CD4-positive, alpha-beta T cell treated with Interleukin-4 for 1 hour (primary cell): ENCODE measurements around the gene RHOT2.

Experiments used
- DNase-seq, 2 donors: peaks; one replicate each; pipeline ENCODE4 v3.0.0-alpha.2; 2020 to 2022

Gene RHOT2

DNA sequence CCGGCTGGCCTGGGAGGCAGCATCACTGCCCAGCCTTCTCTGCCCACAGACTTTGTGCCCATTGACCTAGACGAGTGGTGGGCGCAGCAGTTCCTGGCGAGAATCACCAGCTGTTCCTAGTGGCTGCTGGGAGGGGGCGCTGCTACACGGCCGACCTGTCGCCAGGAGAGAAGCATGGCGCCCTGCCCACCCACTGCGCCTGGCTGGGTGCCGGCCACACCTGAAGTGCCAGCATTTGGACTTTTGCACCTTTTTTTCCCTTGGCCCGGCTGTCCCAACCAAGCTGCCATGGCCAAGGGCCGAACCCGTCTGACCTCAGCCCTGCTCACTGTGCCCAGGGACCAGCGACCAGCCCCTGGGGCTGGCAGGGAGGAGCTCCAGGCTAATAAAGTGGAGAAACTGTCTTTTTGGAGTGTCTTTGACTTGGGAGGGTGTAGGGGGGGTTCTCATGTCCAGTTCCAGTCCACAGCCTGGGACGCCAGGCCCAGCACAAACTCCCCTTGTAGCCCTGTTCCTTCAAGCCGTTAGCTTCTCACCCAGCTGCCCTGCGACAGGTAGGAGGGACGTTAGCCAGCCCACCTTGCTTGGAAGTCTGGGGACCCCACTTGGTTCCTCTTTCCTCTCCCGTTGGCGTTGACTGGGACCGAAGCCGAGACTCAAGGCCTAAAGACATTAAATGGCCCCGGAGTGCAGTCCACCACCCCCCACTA, 19.7 kb upstream of the RHOT2 start:
- DNase-seq = peak; percentile 26 to 46

DNA sequence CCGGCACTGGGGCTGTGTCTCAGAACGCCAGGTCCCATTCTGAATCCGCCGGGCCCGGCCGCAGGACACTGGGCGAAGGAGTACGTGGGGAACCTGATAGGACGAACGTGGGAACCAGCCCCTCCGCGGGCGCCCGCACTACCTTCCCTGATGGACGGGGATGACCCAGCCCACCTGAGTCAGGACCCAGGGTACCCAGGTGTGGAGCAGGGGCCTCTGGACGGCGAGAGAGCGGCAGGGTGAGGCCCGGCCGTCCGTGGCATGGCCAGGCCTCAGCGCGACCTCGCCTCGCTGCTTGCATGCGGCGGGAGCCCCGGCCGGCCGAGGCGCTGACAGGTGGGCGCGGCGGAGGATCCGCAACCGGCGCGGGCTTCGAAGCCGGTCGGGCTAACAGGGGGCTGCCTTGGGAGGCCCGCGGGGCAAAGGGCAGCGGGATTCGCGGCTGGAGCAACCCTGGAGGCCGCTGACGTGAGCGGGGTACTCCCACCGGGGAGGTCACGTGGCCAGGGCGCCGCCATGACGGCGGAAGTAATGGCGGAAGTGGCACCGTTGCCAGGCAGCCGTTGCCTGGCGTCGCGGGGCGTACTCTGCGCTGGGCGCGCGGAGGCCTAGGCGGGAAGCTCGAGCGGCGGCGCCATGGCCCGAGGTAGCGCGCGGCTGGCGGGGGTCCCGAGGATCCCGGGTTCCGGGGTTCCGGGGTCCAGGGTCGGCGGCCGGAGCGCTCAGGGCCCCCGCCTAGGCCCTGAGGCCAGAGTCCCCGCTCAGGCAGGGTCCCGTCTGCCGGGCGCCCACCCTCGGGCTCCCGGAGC, 18.9 kb upstream of the RHOT2 start, which contains the start of gene WDR90:
WDR90 (plus strand) TSS at position 585 of the 809 bp plus-strand sequence; CDS start at position 637, 52 bp downstream.
- DNase-seq = peak; percentile 89 to 90

- DNase-seq = no peak
Observed at GRCh38 chr16:649631-650030, 18.3 kb upstream of the RHOT2 start.

- DNase-seq = no peak
Observed at GRCh38 chr16:651844-652243, 16.1 kb upstream of the RHOT2 start.

GRCh38 chr16:652454-653305, 15.3 kb upstream of the RHOT2 start:
- DNase-seq = no peak

GRCh38 chr16:654034-654433, 13.9 kb upstream of the RHOT2 start:
- no peak for DNase-seq

DNA sequence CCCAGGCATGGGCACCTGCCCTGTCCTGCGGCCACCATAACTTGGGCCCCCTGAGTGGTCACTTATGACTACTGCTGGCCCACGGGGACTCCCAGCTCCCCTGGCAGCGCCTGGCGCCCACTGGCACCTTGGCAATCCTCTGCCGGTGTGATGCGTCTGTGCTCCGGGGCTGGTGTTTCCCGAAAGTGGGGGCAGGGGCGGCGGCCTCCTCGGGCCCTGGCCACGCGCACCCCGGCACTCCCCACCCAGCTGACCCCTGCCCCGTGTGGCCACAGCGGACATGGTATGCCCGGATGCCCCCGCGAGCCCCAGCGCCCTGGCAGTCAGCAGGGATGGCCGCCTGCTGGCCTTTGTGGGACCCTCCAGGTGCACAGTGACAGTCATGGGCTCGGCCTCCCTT, 10.4 kb upstream of the RHOT2 start:
- no peak for DNase-seq

- DNase-seq = no peak
Observed at GRCh38 chr16:658679-659571, 9.0 kb upstream of the RHOT2 start.

DNA sequence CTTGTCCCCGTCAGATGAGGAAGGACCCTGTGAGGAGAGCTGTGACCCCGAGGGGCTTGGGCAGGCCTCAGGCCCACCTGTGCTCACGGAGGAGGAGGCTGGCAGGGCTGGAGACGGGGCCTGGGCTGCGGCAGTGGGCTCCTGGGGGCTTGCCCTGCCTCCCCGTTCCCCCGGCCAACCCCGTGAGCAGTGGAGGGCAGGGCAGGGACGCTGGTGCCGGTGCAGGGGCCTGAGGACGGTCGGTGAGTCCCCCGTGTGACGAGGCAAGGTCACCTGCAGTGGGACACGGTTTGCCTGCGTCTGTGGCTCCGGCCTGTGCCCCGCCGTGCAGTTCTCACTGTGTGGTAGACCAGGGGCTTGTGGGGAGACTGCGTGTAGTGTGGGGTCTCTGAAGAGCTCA, 8.3 kb upstream of the RHOT2 start:
- no peak for DNase-seq

DNA sequence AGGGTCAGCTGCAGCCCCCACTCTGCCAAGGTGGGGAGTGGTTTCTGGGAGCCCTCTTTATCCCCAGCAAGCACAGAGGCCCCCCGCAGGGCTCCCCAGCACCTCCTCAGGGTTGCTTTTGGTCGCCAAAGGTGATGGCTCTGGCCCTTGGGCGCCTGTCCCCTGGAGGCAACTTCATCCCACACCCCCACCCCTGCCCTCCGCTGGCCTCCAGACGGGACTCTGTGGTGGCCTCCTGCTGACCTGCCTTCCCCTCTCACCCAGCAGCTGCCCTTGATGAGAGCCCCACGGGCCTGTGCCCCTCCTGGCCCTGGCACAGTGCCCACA, 7.8 kb upstream of the RHOT2 start:
- no peak for DNase-seq

- peak; percentile 68 to 77 for DNase-seq
Observed at GRCh38 chr16:660459-661183, 7.3 kb upstream of the RHOT2 start.

- DNase-seq = no peak
Observed at GRCh38 chr16:661184-661821, 6.6 kb upstream of the RHOT2 start.

DNA sequence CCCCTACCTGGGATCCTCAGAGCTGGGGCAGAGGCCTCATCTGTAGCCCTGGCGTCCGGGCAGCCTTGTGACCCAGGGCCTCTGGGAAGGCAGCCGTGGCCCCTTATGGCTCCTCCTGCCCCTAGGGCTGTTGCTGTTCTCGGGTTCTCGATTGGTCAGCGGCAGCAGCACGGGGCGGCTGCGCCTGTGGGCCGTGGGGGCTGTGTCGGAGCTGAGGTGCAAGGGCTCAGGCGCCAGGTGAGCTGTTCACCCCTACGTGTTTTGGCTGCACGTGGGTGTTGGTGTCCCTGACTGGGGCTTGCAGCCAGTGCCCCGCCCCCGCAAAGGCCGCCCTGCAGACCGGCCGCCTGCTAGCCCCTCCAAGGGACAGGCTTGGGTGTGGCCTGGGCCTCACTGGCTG, 5.8 kb upstream of the RHOT2 start:
- DNase-seq = no peak

DNA sequence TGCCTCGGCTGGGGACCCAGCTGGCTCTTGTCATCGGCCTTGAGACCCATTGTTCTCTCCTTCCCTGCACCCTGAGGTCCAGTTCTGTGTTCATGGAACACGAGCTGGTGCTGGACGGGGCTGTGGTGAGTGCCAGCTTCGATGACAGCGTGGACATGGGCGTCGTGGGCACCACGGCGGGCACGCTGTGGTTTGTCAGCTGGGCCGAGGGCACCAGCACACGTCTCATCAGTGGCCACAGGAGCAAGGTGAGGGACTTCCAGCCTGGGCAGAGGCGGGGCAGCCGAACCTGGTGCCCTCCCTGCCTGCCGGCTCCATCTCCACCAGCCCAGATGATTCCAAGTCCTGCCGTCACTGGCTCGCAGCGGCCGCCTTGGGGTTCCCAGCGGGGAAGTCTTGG, 5.3 kb upstream of the RHOT2 start:
- DNase-seq = no peak

DNA sequence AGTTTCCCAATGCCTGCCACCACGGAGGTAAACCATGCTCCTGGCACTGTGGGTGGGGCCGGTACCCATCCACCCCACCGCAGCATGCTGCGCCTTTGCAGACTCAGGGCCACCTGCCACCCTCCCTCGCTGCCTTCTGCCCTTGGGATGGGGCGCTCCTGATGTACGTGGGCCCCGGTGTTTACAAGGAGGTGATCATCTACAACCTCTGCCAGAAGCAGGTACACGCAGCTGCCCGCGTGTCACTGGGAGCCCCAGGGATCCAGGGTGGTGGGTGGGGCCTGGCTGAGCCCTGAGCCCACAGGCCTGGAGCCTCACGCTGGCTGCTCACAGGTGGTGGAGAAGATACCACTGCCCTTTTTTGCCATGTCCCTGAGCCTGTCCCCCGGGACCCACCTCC, 1.4 kb upstream of the RHOT2 start:
- DNase-seq = no peak

- DNase-seq = no peak
Observed at GRCh38 chr16:667113-667779, 686 bp upstream of the RHOT2 start.

GRCh38 chr16:668519-669171, 713 bp downstream of the RHOT2 start:
- no peak for DNase-seq

DNA sequence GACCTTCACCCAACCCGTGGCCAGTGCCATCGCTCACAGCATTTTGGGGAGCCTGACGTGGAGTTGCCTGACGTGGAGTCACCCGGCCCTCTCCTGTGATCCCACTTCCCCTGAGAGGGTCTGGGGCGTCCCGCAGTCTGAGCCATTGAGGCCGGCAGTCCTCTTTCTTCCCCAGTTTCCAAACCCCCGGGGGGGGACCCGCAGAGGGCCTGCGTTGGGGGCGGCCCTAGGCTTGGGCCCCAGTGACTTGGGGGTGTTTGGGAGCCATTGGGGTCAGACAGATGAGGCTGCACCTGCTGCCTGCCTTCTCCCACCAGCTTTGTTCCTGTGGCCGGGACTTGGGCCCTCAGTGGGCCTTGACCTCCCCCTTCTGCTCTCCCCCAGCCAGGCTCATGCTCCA, 1.7 kb downstream of the RHOT2 start:
- no peak for DNase-seq

DNA sequence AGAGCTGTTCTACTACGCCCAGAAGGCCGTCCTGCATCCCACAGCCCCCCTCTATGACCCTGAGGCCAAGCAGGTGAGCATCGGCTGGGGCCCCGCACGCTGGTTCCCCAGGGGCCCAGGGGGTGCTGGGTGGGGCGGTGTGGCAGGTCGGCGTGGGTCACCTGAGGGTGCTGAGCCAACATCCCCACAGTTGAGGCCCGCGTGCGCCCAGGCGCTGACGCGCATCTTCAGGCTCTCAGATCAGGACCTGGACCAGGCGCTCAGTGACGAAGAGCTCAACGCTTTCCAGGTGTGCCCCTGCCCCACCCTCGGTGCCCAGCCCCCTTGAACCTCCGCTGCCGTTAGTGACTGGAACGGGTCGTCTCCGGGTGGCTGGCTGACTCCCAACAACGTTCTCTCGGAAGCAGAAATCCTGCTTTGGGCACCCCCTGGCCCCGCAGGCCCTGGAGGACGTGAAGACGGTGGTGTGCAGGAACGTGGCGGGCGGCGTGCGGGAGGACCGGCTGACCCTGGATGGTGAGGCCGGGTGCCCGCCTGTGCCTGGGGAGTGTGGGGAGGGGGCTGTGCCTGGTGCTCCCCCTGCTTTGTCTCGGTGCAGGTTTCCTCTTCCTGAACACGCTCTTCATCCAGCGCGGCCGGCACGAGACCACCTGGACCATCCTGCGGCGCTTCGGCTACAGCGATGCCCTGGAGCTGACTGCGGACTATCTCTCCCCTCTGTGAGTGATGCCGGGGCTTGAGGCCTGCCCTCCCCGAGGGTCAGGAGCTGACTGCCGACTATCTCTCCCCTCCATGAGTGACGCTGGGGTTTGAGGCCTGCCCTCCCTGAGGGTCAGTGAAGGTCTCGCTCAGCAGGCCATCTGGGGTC, 2.8 kb downstream of the RHOT2 start:
- DNase-seq = no peak
